Kidney epithelial cell (primary cell): ENCODE results near the gene UCP3. TPM values are rescaled to one million over a fixed set of nuclear protein-coding genes. Genes with fewer than 3 reads are reported as not detected.

Experiments used
- DNase-seq: peaks from one replicate; pipeline ENCODE4 v3.0.0-alpha.2; 2010; ENCODE audit warnings: low read depth
- H3K27me3 ChIP-seq: 2 replicates; pipeline ENCODE4 v1.6.0; 2011; ENCODE audit warnings: low read length; ENCODE audit not compliant: control insufficient read depth, insufficient read depth
- H3K36me3 ChIP-seq: 2 replicates; pipeline ENCODE4 v1.5.1; 2011; ENCODE audit warnings: low read length; ENCODE audit not compliant: control insufficient read depth, insufficient read depth
- H3K4me3 ChIP-seq: 2 replicates; pipeline ENCODE4 v1.5.1; 2011; ENCODE audit warnings: low read depth, mild to moderate bottlenecking, control low read depth, low read length
- CTCF ChIP-seq: IDR thresholded peaks from 2 replicates; pipeline ENCODE4 v1.5.1; 2011; ENCODE audit warnings: mild to moderate bottlenecking, moderate library complexity, low read length, control low read depth, inconsistent platforms; ENCODE audit not compliant: insufficient read depth, poor library complexity, severe bottlenecking
- total RNA-seq: library from RNA; depleted of rRNA; stranded (reverse); fragments of >200 nt; gene quantifications from 2 replicates; pipeline ENCODE4 v1.2.3, GENCODE V29; 2015

UCP3 gene
- total RNA-seq, 1 donor from 2014 or later = 0.84 TPM

- no peak for TF ChIP-seq CTCF
- Histone ChIP-seq H3K4me3 (no peak overlapping the region), H3K27me3 (no peaks in the 10 kb centered on the region), H3K36me3 (peaks cover 2% of the 10 kb centered on the region)
- DNase-seq = no peak
Observed at GRCh38 chr11:74030723-74031676, 22.1 kb upstream of the UCP3 start.

- TF ChIP-seq CTCF = no peak
- Histone ChIP-seq H3K36me3 (no peaks in the 10 kb centered on the region), H3K27me3 (no peaks in the 10 kb centered on the region), H3K4me3 (no peak overlapping the region)
- no peak for DNase-seq
Observed at GRCh38 chr11:74025467-74026166, 16.7 kb upstream of the UCP3 start.

GRCh38 chr11:74024261-74025029, 15.6 kb upstream of the UCP3 start:
- Histone ChIP-seq H3K4me3 (no peak overlapping the region), H3K27me3 (no peaks in the 10 kb centered on the region), H3K36me3 (no peaks in the 10 kb centered on the region)
- DNase-seq = no peak
- TF ChIP-seq CTCF = no peak

- DNase-seq = no peak
- Histone ChIP-seq H3K4me3 (no peak overlapping the region), H3K36me3 (no peaks in the 10 kb centered on the region), H3K27me3 (no peaks in the 10 kb centered on the region)
- TF ChIP-seq CTCF = no peak
Observed at GRCh38 chr11:74023276-74023675, 14.4 kb upstream of the UCP3 start.

GRCh38 chr11:74022546-74022945, 13.7 kb upstream of the UCP3 start:
- Histone ChIP-seq H3K27me3 (no peaks in the 10 kb centered on the region), H3K36me3 (no peaks in the 10 kb centered on the region), H3K4me3 (no peak overlapping the region)
- TF ChIP-seq CTCF = no peak
- DNase-seq = no peak
